ENCODE measurements around the gene PRIM1.

- TF ChIP-seq CTCF (conservative IDR thresholded peaks at IDR 0.05; ENCODE audit: low read depth, low read length) = no peak
- TF ChIP-seq EZH2phosphoT487 (IDR thresholded peaks at IDR 0.05; ENCODE audit: borderline replicate concordance, low read length) = no peak
Measured at GRCh38 chr12:56722832-56723231, 29.3 kb downstream of the PRIM1 start.
